HG03066 (cell line): ENCODE data around the gene KPNA1.
"Not testable (repeated sequence)": the region's sequence is repeated elsewhere in the genome, so short reads cannot be mapped to it uniquely, and the experiment has no call there.

Experiments used
- ATAC-seq: cut with Tn5 transposase; IDR thresholded peaks from one replicate; pipeline ENCODE4 v1.9.1; 2021; ENCODE audit warnings: low read depth; ENCODE audit not compliant: unreplicated experiment

Gene KPNA1

DNA sequence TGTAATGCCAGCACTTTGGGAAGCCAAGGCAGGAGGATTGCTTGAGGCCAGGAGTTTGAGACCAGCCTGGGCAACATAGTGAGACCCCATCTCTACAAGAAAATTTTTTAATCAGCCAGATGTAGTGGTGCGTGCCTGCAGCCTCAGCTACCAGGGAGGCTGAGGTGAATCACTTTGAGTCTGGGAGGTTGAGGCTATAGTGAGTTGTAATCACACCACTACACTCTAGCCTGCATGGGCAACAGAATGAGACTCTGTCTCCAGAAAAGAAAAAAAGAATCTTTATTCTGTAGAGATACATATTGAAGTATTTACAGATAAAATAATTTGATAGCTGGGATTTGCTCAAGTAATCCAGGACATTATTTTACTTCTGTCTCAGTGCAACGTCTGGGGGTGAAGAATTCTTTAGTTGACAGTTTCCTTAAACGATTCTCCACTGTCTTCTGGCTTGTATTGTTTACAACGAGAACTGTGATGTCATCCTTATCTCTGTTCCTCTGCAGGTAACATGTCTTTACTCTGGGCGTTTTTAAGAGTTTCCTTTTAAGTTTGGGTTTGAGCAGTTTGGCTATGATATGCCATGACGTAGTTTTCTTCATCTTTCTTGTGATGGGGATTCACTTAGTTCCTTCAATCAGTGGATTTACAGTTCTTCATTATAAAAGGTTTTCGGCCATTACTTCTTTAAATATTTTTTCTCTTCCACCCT is 26.3 kb downstream of the KPNA1 start:
- ATAC-seq = no peak

DNA sequence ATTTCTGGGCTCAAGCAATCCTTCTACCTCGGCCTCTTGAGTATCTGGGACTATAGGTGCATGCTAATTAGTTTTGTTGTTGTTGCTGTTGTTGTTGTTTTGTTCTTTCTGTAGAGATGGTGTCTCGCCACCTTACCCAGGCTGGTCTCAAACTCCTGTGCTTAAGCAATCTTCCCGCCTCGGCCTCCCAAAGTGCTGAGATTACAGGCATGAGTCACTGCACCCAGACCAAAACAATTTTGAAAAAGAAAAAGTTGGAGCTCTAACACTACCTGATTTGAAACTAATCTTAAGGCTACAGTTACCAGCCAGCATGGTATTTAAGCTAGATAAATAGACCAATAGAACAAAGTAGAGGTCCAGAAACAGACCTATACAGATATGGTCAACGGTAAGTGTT is 29.8 kb downstream of the KPNA1 start:
- no peak for ATAC-seq

DNA sequence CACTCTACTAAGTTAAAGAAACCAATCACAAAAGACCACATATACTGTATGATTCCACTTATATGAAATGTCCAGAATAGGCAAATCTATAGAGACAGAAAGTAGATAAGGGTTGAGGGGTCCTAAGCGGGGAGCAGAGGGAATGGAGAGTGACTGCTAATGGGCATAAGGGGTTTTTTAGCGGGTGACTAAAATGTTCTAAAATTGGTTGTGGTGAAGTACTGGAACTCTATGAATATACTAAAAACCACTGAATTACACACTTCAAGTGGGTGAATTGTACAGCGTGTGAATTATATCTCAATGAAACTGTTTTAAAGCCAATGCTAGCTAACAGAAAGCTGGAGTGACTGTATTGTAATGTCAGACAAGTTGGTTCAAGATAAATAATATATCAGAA is 33.3 kb downstream of the KPNA1 start:
- ATAC-seq = no peak

DNA sequence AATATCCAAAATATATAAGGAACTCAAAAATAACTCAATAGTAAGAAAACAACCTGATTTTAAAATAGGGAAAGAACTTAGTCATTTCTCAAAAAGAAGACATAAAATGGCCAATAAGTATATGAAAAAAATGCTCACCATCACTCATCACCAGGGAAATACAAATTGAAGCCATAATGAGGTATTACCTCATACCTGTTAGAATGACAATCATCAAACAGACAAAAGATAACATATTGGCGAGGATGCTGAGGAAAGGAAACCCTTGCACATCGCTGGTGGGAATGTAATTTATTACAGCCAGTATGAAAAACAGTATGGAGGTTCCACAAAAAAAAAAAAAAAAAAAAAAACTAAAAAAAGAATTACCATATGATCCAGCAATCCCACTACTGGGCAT is 38.2 kb downstream of the KPNA1 start:
- no peak for ATAC-seq

GRCh38 chr3:122475316-122475715 is 39.4 kb downstream of the KPNA1 start:
- no peak for ATAC-seq

DNA sequence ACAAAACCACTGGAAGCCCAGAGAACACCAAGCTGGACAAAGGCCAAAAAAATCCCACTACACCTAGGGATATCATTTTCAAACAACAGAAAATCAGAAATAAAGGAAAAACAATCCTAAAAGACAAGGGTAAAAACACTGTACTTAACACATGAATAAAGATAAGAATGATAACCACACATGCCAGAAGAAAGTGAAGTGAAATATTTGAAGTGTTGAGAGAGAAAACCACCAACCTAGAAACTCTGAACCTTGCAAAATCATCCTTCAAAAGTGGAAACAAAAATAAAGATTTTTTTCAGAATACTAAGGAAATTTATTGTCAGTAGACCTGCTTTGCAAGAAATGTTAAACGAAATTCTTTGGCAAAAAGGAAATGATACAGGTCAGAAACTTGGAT is 45.1 kb downstream of the KPNA1 start:
- no peak for ATAC-seq

GRCh38 chr3:122468896-122469533 is 45.7 kb downstream of the KPNA1 start:
- no peak for ATAC-seq

- no peak for ATAC-seq
Observed at GRCh38 chr3:122466701-122467240, 48.0 kb downstream of the KPNA1 start.

DNA sequence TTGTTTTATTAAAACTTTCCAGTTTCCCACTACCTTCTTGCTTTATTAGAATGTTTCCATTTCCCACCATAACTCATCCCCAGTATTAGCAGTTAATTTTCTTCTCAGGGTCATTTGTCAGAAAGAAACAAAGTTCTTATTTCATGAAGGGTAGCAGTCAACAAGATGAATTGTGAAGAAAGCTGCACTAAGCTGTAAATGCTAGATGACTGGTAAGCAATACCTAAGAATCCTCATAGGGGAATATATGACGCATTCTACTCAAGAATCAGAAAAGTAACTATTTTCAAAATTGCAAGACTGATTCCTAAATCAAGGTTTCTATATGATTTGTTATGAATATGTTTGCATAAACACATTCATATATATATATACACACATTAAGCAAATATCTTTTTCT is 50.1 kb downstream of the KPNA1 start:
- ATAC-seq = no peak

- no peak for ATAC-seq
Observed at GRCh38 chr3:122462406-122462805, 52.3 kb downstream of the KPNA1 start.

DNA sequence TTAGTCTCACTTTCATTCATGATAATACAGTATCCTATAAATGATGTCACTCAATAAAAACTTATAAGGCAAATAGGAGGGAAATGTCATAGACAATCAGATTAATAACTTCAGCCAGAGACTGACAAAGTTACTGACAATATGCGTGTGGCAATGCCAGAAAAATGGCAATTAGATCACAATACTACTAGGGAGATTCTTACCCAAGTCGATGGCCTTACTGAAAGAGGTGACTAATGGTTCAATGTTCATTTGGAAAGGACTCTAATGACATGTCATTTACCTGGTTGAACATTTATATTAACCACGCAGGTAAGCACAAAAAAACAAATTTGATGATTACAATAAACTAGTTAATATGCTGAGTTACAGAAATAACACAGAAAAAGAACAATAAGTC is 52.9 kb downstream of the KPNA1 start:
- no peak for ATAC-seq

- no peak for ATAC-seq
Observed at GRCh38 chr3:122458992-122459391, 55.7 kb downstream of the KPNA1 start.

DNA sequence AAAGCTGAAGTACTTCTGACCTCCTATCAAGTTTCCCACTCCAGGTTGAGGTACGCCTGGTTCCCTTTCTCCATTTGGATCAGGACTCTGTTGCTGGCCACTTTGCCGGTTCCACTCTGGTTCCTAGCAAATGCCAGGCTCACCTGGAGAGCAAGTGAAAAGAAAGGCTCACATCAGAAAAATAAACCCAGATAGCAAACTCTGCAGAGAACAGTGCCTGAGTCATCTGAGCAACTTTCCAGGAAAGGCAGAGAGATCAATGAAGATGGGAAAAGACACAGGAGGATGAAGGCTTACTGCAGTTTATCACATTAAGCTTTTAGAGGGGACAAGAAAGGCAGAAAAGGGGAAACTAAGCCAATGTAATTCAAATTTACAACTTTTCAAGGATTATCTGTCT is 57.0 kb downstream of the KPNA1 start:
- no peak for ATAC-seq

GRCh38 chr3:122456074-122456473 is 58.7 kb downstream of the KPNA1 start:
- ATAC-seq = no peak

DNA sequence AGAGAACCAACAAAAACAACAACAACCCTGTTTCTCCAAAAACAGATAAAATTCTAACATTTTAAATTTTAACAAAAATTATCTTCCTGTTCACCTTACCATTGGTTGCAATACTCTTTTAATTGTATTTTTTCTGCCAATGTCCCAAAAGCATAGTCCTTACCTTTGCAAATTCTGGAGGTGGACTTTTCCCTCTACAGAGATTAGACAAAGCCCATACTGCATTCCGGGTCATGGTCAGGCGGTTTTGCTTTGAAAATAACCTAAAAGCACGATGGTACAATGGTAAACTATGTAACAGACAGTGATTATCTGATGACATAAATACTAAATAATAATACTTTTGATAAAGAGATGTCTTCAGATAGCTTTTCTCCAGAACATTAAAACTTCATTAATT is 63.4 kb downstream of the KPNA1 start:
- ATAC-seq = no peak

DNA sequence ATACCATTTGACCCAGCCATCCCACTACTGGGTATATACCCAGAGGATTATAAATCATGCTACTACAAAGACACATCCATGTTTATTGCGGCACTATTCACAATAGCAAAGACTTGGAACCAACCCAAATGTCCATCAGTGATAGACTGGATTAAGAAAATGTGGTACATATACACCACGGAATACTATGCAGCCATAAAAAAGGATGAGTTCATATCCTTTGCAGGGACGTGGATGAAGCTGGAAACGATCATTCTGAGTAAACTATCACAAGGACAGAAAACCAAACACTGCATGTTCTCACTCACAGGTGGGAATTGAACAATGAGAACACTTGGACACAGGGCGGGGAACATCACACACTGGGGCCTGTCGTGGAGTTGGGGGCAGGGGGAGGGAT is 66.5 kb downstream of the KPNA1 start:
- not testable (repeated sequence) for ATAC-seq

- ATAC-seq = not testable (repeated sequence)
Observed at GRCh38 chr3:122444491-122444887, 70.2 kb downstream of the KPNA1 start.

GRCh38 chr3:122443762-122444490 is 70.8 kb downstream of the KPNA1 start:
- ATAC-seq = not testable (repeated sequence)

DNA sequence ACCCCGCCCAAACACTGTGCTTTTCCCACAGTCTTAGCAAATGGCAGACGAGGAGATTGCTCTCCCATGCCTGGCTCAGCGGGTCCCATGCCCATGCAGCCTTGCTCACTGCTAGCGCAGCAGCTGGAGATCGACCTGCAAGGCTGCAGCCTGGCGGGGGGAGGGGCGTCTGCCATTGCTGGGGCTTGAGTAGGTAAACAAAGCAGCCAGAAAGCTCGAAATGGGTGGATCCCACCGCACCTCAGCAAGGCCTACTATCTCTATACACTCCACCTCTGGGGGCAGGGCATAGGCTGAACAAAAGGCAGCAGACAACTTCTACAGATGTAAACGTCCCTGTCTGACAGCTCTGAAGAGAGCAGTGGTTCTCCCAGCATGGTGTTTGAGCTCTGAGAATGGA is 71.6 kb downstream of the KPNA1 start:
- no peak for ATAC-seq

DNA sequence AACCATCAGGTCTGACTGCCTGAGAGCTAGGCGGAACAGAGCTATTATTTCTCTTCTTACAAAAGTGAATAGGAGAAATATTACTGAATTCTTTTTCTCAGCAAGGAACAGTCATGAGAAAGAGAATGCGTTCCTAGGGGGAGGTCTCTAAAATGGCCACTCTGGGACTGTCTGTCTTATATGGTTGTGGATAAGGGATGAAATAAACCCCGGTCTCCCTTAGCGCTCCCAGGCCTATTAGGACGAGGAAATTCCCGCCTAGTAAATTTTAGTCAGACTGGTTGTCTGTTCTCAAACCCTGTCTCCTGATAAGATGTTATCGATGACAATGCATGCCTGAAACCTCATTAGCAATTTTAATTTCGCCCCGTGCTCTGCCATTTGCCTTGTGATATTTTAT is 78.8 kb downstream of the KPNA1 start:
- no peak for ATAC-seq

GRCh38 chr3:122430371-122430770 is 84.4 kb downstream of the KPNA1 start:
- ATAC-seq = no peak
